Stimulated activated CD8-positive, alpha-beta memory T cell treated with anti-CD3 and anti-CD28 coated beads, Interleukin-7, amount 100 ng/mL, for 1 hour (primary cell): ENCODE data around the gene CDC14A.
A peak's percentile ranks its signal among the peaks of the same experiment; 100 is the strongest.
"Not testable (repeated sequence)": the region's sequence is repeated elsewhere in the genome, so short reads cannot be mapped to it uniquely, and the experiment has no call there.

Experiments
- DNase-seq, 2 donors: peaks; one replicate each; pipeline ENCODE4 v3.0.0-alpha.2; 2020; ENCODE audit warnings: low read depth in 2 of 2

Gene CDC14A

DNA sequence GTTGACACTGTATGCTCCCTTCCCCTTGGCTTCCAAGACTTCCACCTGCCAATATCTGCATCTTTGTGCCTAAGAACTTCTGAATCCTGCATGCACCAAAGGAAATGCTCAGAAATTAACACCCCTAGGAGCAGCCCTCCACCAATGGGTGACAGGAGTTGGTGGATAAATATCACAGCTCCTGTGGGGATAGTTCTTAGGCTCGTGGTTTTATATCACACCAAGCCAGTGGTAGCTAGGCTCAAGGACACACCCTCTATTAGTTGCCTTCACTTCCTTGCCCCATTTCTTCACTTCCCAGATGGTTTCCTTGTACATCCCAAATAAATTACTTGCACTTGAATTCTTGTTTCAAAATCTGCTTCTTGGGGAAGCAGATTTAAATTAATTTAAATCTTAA lies 16.9 kb upstream of the CDC14A start:
- no peak for DNase-seq

DNA sequence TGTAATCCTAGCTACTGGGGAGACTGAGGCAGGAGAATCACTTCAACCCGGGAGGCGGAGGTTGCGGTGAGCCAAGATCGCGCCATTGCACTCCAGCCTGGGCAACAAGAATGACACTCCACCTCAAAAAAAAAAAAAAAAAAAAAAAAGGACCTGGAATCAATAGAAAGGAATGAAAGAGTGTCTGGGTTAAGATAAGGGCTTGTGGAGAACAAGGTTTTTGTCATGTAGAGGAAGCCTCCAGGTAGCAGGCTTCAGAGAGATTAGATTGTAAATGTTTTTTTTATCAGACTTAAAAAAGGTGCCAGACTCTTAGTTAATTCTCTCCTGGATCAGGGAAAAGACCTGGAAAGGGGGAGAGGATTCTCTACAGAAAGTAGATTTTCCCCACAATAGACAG lies 14.4 kb upstream of the CDC14A start:
- DNase-seq: not testable (repeated sequence)

DNA sequence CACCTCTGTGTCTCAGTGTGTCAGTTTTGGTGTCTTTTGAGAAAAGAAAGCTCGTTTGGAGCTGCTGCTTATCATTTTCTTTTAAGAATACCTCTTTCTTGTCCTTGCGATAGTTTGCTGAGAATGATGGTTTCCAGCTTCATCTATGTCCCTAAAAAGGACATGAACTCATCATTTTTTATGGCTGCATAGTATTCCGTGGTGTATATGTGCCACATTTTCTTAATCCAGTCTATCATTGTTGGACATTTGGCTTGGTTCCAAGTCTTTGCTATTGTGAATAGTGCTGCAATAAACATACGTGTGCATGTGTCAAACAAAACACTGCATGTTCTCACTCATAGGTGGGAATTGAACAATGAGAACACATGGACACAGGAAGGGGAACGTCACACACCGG lies 12.6 kb upstream of the CDC14A start:
- DNase-seq: not testable (repeated sequence)

DNA sequence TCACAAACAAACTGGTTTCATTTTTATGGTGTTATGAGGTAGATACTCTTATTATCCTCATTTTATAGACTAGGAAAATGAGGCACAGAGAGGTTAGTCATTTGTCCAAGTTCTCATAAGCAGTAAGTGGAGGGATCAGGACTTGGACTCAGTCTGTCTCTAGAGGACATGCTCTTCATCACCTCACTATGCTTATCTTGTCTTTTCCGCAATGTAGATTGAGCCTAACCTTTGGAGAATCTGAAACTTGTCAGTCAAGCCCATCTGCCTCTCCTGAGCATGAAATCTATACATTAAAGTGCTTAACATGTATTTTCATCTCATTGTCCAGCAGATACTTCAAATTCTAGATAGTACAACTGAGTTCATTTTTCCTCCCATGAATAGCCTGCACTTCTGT lies 11.8 kb upstream of the CDC14A start:
- no peak for DNase-seq

DNA sequence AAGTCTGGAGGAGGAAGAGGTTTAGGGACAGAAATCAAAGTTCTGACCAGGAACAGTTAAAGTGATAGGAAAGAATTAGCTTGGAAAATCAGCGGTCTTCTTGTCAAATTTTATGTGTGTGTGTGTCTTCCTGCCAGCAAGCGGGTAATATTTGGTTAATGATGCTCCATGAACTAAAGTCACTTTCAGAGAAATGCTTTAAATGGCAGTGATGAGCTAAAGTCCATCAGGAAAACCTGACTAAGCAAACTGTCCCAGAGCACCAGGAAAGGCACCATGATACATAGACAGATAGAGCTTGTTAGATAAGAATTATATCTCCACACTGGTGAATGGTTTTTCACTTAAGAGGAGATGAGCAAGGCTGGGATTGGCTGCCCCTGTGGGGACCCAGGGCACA lies 10.0 kb upstream of the CDC14A start:
- DNase-seq: no peak

DNA sequence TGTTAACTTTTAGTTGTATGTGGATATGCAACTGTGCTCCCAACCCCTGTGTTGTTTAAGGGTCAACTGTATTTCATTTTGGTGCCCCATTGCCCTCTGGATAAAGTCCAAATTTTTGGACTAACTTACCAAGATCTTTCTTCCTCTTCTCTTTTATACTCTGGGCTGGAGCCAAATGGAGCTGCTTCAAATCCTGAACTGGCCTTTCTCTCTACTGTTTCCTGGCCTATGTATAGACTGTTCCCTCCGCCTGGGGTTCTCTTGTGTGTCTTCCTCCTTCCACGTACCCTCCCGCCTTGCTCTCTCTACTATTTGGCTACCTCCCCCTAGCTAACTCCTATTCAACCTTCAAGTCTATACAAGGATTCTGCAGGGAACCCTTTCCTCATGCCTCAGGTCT lies 8.4 kb upstream of the CDC14A start:
- DNase-seq: no peak

DNA sequence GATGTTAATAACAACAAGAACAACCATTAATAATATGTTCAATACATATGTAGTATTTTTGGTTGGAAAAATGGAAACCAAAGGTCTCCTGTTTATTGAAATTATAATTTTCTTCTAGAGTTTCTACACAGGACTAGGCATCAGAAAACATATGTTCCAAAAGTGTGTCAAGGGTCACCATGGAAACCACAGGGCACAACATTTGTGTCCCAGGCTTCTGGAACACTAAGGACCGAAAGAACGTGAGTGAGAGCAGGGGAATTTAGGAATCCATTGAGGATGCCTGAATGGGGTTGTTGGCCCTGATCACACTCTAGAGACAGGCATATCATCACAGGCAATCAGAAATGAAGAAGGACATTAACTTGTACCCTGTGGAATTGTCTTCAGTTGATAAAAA lies 7.5 kb upstream of the CDC14A start:
- DNase-seq: no peak

DNA sequence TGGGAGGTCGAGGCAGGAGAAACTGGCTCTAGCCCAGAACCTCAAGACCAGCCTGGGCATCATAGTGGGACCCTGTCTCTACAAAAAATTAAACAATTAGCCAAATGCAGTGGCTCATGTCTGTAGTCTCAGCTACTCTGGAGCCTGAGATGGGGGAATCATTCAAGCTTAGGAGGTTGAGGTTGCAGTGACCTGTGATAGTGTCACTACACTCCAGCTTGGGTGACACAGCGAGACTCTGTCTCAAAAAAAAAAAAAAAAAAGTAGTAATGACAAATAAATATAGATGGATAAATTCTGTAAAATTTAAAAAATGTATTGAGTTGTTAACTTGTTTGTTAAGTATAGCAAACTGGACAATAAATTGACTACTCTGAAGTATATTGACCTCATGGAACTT lies 5.9 kb upstream of the CDC14A start:
- DNase-seq: no peak

DNA sequence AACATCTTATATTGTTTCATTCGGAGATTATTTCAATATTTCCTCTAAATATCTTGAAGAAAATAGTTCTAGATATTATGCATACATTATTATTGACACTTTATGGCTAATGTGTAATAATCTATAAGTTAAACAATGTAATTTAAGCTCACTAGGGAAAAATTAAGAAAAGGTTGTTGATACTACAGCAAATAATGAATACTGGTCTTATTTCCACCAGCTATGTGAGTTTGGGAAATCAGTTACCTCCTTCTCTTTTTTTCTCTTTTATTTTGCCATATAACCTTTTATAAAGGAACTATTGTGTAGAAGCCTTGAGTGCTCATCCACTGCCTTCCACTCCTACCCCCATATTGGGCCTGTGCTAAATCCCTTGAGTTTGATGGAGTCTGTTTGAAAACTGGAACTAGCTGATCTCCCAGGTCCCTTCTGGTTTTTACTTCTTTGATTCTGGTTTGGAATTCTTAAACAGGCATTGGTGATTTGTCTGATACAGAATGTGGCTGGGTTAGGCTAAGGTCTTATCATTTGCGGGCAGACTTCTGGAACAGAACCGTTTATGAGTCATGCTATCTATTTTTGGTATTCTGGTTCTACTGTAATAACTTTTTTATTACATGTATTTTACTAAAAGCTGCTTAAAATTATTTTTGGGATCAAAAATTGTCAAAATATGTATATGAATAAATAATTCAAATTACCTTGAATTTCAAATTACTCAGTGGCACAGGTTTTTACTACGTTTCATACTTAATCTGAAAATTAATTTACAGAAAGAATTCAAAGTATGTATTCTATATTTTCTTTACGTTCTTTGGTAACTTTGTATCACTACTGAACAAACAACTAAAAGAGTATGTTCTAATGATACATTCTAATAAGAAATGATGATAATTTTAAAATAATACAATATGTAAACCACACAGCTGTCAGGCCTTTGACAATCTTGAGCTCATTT lies 5.0 kb upstream of the CDC14A start:
- no peak for DNase-seq

DNA sequence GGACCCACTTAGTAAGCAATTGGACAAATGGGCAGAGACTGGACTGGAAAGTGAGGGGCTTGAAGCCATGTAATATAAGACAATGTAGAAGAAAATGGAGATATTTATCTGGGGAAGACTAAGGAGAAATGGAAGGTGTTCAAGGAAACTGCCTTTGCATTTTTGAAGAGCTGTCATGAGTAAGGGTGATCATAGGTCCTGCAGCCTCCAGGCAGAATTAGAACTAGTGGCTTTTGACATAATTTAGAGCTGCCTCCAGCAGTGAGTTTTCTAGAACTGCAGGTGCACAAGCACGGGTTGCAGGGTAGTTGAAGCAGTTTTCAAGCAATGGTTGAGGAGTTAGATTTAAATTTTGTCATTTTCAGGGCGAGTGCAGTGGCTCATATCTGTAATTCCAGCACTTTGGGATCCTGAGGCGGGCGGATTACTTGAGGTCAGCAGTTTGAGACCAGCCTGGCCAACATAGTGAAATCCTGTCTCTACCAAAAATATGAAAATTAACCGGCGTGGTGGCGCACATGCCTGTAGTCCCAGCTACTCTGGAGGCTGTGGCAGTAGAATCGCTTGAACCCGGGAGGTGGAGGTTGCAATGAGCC lies 3.7 kb upstream of the CDC14A start:
- DNase-seq: no peak

DNA sequence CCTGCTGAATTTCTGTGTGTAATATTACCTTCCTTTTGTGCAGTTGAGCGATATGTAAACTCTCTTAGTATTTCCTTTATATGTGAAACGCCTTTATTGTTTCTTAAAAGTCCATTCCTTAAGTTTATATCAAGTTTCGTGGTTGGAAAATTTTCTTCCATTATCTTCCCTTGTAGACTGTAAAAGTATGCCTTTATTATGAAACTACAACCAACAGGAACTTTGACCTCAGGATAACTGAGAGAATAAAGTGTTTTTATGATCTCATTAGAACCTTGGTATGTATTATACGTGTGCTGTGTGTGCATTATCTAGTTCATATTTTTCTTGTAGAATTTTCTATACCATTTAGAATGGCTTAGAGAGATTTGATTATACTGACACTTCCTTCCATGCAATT lies 3.1 kb upstream of the CDC14A start:
- DNase-seq: no peak

DNA sequence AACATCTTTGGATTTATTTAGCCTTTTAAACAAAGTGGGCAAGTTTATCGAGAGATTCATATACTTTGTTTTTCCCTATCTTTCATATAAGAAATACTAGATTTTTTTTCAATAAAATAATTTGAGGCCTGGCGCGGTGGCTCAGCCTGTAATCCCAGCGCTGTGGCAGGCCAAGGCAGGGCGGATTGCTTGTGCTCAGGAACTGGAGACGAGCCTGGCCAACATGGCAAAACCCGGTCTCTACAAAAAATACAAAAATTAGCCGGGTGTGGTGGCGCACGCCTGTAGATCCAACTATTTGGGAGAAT lies 1.6 kb upstream of the CDC14A start:
- no peak for DNase-seq

DNA sequence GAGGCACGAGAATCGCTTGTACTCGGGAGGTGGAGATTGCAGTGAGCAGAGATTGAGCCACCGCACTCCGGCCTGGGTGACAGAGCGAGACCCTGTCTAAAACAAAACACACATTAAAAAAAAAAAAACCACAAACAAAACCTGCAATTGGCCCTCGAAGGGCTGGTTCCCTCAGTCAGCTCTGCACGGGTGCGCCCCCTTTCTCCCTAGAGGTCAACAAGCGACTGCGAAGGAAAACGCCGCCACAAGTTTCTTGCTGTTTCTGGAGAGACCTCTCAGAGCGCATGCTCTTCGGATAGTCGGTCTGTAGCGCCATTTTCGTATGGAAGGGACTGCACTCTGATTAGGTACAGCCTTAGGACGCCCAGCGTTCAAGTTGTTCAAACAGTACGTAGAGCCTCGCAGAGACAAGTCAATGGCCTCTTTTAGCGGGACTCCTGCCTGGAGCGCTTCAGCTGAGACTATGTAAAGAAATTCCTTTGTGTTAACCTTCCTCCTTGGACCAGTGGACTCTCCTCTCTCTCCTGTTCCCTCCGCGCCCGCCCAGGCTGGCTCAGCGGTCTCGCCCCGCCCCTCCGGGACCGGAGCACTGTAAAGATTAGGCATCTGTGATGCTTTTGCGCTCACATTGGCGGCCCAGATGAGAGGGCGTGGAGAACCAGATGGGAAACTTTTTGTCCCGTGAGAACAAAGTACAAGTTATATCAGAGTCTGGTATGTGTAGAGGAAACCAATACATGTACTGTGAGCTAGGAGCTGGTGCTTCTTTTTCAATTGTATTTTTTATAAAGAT lies 1.0 kb upstream of the CDC14A start:
- peak; percentile 61 to 69 for DNase-seq

DNA sequence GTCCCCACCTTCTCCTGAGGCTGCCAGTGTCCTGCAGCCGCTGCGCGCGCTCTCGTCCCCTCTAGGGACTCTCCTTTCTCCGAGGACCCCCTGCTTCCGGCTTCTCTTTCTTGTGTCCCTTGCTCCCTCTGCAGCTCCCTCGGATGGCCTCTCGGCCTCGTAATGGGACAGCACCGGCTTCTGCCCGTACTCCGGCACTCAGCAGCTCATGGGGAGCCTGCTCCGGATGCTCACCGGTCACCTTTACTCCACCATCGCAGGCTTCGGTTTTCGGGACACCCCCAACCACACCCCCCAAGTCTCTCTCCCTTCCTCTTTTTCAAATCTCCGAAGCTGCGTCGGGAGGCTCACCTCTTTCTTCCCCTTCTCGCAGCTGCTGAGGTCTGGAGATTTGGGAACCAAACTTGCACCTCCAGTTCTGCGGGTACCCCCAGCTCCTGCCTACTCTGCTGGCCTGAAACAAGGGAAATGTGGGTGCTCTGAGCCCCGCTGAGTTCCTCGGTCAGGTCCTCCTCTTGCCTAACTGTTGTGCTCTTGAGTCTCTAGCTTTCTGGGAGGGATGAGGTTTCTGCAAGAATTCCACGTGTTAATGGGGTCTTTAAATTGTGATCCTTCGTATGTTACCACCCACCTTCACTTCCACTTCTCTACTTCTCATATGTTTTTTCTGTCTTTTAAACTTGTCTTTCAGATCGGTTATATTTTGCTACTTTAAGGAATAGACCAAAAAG lies 930 bp downstream of the CDC14A start:
- no peak for DNase-seq

DNA sequence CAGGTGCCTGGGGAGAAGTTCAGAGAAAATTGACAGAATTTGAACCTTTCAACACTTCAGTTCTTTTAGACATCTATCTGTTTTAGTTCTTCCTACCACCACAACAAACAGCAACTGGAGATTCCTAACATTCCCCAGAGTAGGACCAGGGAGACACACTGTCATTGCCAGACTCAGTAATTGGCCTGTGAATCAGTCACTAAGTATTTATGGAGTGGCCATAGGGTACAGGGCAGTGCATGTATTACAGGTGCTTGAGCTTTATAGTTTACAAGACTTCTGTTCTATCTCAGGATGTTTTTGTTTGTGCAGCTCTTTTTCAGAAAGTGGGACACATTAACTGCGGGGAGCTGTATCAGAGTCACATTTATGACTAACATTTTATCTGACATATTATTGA lies 1.7 kb downstream of the CDC14A start:
- DNase-seq: no peak

DNA sequence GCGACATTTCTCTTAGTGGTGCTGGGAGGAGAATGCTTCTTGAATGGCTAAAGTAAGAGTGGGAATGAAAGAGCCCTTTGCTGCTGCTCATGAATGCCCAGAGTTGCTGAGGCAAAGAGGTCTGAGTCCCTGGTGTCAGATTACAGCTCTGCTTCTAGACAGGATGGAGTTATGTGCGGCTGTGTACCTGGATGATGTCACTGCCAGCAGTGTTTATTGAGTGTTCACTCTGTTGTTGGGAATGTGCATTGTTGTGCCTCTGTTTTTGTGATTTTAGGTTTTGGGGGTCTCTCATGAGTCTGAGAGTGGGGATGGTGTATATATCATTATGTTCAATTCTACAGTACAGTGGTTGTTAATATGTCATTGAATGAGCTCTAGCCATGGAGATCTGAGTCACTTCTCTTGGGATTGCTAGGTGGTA lies 2.7 kb downstream of the CDC14A start:
- no peak for DNase-seq

DNA sequence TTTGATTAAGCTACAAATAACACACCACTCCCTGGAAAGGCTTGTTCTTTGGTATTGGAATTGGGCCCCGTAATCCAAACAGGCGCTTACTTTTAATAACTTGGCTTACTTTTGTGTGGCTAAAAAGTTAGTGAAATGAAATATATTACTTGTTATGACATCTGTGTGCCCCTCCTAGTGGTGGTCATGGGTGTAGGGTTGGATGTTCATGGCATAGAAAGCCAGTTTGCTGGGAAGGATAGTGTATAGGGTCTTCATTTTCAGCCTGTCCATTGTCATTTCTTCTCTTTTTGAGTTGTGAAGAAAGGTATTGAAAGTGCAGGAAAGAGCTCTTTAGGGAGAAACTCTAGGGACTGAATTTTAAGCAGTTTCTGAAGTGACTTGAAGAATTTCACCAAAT lies 5.9 kb downstream of the CDC14A start:
- DNase-seq: no peak

DNA sequence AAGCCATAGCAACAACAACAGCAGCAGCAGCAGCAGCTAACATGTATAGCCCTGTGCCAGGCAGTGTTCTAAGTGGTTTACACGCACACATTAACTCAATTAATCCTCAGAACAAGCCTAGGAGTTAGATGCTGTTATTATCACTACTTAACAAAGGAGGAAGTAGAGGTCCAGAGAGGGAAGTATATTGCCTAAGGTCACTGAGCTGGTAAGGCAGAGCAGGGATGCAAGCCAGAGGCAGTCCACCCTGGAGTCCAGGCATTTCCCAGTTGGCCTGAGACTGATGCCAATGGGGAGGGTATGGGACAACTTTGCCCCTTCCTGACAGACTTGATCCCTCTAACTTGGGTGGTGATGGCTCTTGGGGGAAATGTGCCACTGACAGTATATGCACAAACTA lies 6.8 kb downstream of the CDC14A start:
- no peak for DNase-seq

DNA sequence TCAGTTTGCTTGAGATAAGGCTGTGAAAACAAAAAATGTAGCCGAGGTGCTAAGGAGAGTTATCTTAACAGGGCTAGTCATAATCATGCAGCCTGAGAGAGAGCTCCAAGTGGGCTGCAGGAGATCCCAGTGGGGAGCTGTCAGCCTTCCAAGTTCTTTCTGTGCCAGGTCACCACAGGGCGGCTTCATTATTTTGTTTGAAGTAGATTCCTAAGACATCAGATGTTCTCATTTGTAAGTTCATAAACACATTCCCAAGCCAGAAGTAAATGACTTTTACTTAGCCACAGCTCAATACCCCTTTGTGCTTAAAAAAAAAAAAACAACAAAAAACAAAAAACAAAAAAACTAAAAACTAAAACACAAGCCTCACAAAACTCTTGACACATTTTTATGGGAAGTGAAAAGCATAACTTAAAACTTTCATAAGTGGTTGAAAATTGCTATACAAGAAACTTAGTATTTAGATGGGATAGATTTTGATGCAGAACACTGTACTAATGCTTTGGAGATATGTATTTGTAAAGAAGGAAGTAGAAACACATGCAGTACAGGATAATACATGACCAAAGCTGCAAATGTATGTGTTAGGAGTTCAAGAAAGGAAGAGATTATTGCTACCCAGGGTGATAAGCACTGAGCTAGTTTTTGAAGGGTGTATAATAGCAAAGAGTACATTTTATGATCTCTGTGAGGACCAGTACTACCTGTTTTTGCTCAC lies 8.6 kb downstream of the CDC14A start:
- DNase-seq: no peak

DNA sequence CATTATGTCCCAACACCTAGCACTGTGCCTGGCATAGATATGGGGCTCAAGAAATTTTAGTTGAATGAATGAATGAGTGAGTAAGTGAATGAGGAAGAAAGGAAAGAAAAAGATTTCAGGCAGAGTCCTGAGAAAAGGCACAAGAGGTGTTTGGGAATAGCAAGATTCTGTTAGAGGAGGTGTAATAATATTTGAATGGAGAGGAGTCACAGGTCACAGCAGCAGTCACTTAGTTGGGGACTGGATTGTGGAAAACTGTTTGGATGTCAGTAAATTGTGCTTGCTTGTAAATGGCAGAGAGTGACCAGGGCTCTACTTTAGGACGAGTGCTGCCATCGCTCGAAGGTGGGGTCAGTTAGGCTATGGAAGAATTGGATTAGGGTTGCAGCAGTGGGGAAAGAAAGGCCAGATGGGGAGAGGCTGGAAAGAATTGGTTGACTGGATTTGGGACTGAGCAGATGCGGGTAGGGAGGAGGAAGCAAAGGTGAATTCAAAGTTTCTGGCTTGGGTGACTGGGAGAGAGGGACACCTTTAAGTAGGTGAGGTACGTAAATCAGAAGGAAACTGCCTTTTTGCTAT lies 9.3 kb downstream of the CDC14A start:
- DNase-seq: no peak

DNA sequence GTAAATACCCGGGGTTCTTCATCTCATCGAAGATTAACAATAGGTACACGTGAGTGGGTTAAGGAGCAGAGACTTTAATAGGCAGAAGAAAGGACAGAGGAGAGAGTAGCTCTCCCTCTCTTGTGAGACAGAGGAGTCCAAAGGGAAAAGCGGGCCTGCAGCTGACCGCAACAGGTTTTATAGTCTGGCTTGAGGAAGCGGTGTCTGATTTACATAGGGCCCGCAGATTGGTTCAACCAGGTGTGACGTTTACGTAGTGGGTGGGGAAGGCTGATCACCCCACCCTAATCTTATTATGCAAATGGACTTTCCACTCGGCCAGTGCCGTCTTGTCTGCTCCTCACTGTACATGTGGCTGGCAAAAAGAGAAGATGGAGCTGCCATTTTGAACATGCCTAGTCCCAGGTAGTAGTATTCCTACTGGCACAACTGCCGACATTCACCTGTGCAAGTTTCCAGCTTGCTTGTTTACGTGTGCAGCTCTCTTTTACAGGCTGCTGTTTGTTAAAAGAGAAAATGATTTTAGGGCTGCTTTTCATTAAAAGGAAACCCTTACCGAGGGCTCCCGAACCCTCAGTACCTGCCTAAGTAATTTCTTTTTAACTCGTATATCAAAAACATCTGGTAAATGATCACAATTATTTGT lies 10.6 kb downstream of the CDC14A start:
- no peak for DNase-seq
